HepG2 (cell line): ENCODE measurements around the gene SMTN. TPM values are rescaled to one million over a fixed set of nuclear protein-coding genes. Genes with fewer than 3 reads are reported as not detected.
A peak's percentile ranks its signal among the peaks of the same experiment; 100 is the strongest.

Experiments used
- ATF3 ChIP-seq: sonication (generic); formaldehyde crosslinking; IDR thresholded peaks from 2 replicates; pipeline ENCODE4 v1.4.0; 2020; ENCODE audit warnings: missing genetic modification reagents
- CAMTA2 ChIP-seq: sonication (generic); formaldehyde crosslinking; IDR thresholded peaks from 2 replicates; pipeline ENCODE4 v1.4.0; 2020; ENCODE audit warnings: mild to moderate bottlenecking, missing genetic modification reagents, borderline replicate concordance
- CEBPB ChIP-seq: IDR thresholded peaks from 2 replicates; pipeline ENCODE4 v1.6.1; 2011; ENCODE audit warnings: low read depth, low read length, improper control_type of control experiment, borderline replicate concordance
- DNMT3B ChIP-seq: conservative IDR thresholded peaks from 2 replicates; pipeline ENCODE4 v1.6.1; 2016; ENCODE audit warnings: missing biosample characterization, control low read depth
- E2F1 ChIP-seq: sonication (generic); formaldehyde crosslinking; IDR thresholded peaks from 2 replicates; pipeline ENCODE4 v1.5.0; 2020; ENCODE audit warnings: missing genetic modification reagents
- ELF1 ChIP-seq: sonication (generic); formaldehyde crosslinking; IDR thresholded peaks from 2 replicates; pipeline ENCODE4 v1.4.0; 2020; ENCODE audit warnings: missing genetic modification reagents
- FOXK1 ChIP-seq: sonication (generic); formaldehyde crosslinking; IDR thresholded peaks from 2 replicates; pipeline ENCODE4 v1.4.0; 2020; ENCODE audit warnings: low read depth, missing genetic modification reagents, borderline replicate concordance
- KLF11 ChIP-seq: IDR thresholded peaks from 2 replicates; pipeline ENCODE4 v1.6.1; 2016; ENCODE audit warnings: missing compliant biosample characterization
- MYNN ChIP-seq: sonication (generic); formaldehyde crosslinking; IDR thresholded peaks from 2 replicates; pipeline ENCODE4 v1.4.0; 2020; ENCODE audit warnings: mild to moderate bottlenecking, low read depth, missing genetic modification reagents
- NPAS2 ChIP-seq: sonication (generic); formaldehyde crosslinking; IDR thresholded peaks from 2 replicates; pipeline ENCODE4 v1.8.0; 2022; ENCODE audit warnings: mild to moderate bottlenecking, missing genetic modification reagents, borderline replicate concordance
- RBM39 ChIP-seq: fragments of 200-400 bp; formaldehyde crosslinking; IDR thresholded peaks from one replicate; pipeline ENCODE4 v1.6.1; 2018; ENCODE audit warnings: antibody characterized with exemption, mild to moderate bottlenecking, low read depth, low read length; ENCODE audit not compliant: poor library complexity, severe bottlenecking
- SETDB1 ChIP-seq: sonication (generic); formaldehyde crosslinking; IDR thresholded peaks from 2 replicates; pipeline ENCODE4 v1.5.1; 2020; ENCODE audit warnings: missing genetic modification reagents, mild to moderate bottlenecking, borderline replicate concordance
- SKIL ChIP-seq: sonication (generic); formaldehyde crosslinking; IDR thresholded peaks from 2 replicates; pipeline ENCODE4 v1.8.0; 2022; ENCODE audit warnings: missing genetic modification reagents, mild to moderate bottlenecking, moderate library complexity, borderline replicate concordance
- XRCC5 ChIP-seq: fragments of 200-400 bp; formaldehyde crosslinking; optimal IDR thresholded peaks from 2 replicates; pipeline ENCODE3; 2017; ENCODE audit warnings: mild to moderate bottlenecking, low read length
- ZBTB7B ChIP-seq: sonication (generic); formaldehyde crosslinking; IDR thresholded peaks from 2 replicates; pipeline ENCODE4 v1.4.0; 2020; ENCODE audit warnings: missing genetic modification reagents
- ZIK1 ChIP-seq: sonication (generic); formaldehyde crosslinking; IDR thresholded peaks from 2 replicates; pipeline ENCODE4 v1.5.0; 2020; ENCODE audit warnings: mild to moderate bottlenecking, low read depth, missing genetic modification reagents, borderline replicate concordance
- ZNF574 ChIP-seq: sonication (generic); formaldehyde crosslinking; IDR thresholded peaks from 2 replicates; pipeline ENCODE4 v1.4.0; 2020; ENCODE audit warnings: missing genetic modification reagents
- ZNF644 ChIP-seq: IDR thresholded peaks from 2 replicates; pipeline ENCODE4 v1.6.1; 2016; ENCODE audit warnings: low read depth
- ZNF746 ChIP-seq: sonication (generic); formaldehyde crosslinking; IDR thresholded peaks from 2 replicates; pipeline ENCODE4 v1.8.0; 2022; ENCODE audit warnings: mild to moderate bottlenecking, missing genetic modification reagents
- ZNF770 ChIP-seq: sonication (generic); formaldehyde crosslinking; IDR thresholded peaks from 2 replicates; pipeline ENCODE4 v1.5.0; 2020; ENCODE audit warnings: mild to moderate bottlenecking, missing genetic modification reagents
- polyA plus RNA-seq, 8 experiments: library from polyadenylated mRNA; depleted of rRNA in 3 of 8; stranded (reverse) in 7 of 8; unstranded in 1 of 8; fragments of >200 nt; fragmentation: Illumina TruSeq in 4 of 8; extraction: Trizol in 4 of 8; gene quantifications; 2 replicates each; pipeline versions ENCODE4 v1.2.1 to v1.2.3, GENCODE V29; 2011 to 2016; ENCODE audit warnings: low read depth in 4 of 8, missing spikeins in 1 of 8, mixed read lengths in 1 of 8; ENCODE audit not compliant: insufficient read depth in 1 of 8
- total RNA-seq, 5 experiments: library from RNA; depleted of rRNA; stranded (reverse); fragments of >200 nt; fragmentation: Illumina TruSeq; extraction: Trizol; gene quantifications; 2 replicates each; pipeline ENCODE4 v1.2.3, GENCODE V29; 2016; ENCODE audit warnings: low read depth in 1 of 5

Gene SMTN
- total and polyA plus RNA-seq, 2 of the 13 experiments (the other 11 are each of a cell fraction or from before 2014, with no cell fraction given), result 14.7 to 26.1 TPM

- TF ChIP-seq KLF11 (CRISPR knock-in tag) (no peak), E2F1 (CRISPR knock-in tag) (no peak), ATF3 (CRISPR knock-in tag) (peak; percentile 89), CAMTA2 (no peak), ZNF746 (CRISPR knock-in tag) (no peak; the same call in 1 of the 2 replicates), SKIL (CRISPR knock-in tag) (no peak), ZNF770 (CRISPR knock-in tag) (no peak), DNMT3B (CRISPR knock-in tag) (no peak), MYNN (CRISPR knock-in tag) (no peak), ZIK1 (no peak), RBM39 (peak; percentile 38), ZNF644 (peak; percentile 68; the same call in 1 of the 2 replicates), FOXK1 (CRISPR knock-in tag) (peak; percentile 56; the same call in 1 of the 2 replicates), ZNF574 (CRISPR knock-in tag) (no peak), ELF1 (no peak), SETDB1 (no peak), CEBPB (peak; percentile 94), XRCC5 (peak; percentile 85), ZBTB7B (CRISPR knock-in tag) (no peak), NPAS2 (CRISPR knock-in tag) (no peak)
Observed at GRCh38 chr22:31102441-31103081, 21.4 kb downstream of the SMTN start (continued).
